ENCODE data around the gene NRBF2.

The NRBF2 gene

GRCh38 chr10:63197344-63198092 lies 64.4 kb downstream of the NRBF2 start:
- Histone ChIP-seq H3K79me2 (ENCODE audit: insufficient read depth, low read length) (no peaks in the 10 kb centered on the region), H3K4me2 (ENCODE audit: low read length) (no peak overlapping the region), H3K27me3 (ENCODE audit: insufficient read depth, low read length) (no peaks in the 10 kb centered on the region), H2AFZ (ENCODE audit: low read length) (no peak overlapping the region), H3K36me3 (ENCODE audit: insufficient read depth, low read length) (peaks cover 82% of the 10 kb centered on the region), H3K9ac (ENCODE audit: low read length) (no peak overlapping the region), H3K4me3 (ENCODE audit: low read depth, low read length, poor library complexity, severe bottlenecking) (no peak overlapping the region), H3K9me2 (ENCODE audit: low read depth, low read length) (no peaks in the 10 kb centered on the region), H3K4me1 (ENCODE audit: insufficient read depth, low read length, severe bottlenecking) (no peaks in the 10 kb centered on the region), H3F3A (ENCODE audit: insufficient read depth, low read length) (no peaks in the 10 kb centered on the region), H3K9me3 (ENCODE audit: low read length) (no peaks in the 10 kb centered on the region), H3K27ac (ENCODE audit: low read depth, low read length, poor library complexity, severe bottlenecking) (no peak overlapping the region), H4K20me1 (ENCODE audit: insufficient read depth, low read length) (no peaks in the 10 kb centered on the region)
- TF ChIP-seq CTCF (IDR thresholded peaks at IDR 0.05; ENCODE audit: low read length) (no peak), EZH2 (IDR thresholded peaks at IDR 0.05; ENCODE audit: borderline replicate concordance, low read length) (no peak)

GRCh38 chr10:63199716-63200115 lies 66.6 kb downstream of the NRBF2 start:
- Histone ChIP-seq H3K27ac (ENCODE audit: low read depth, low read length, poor library complexity, severe bottlenecking) (no peak overlapping the region), H3K79me2 (ENCODE audit: insufficient read depth, low read length) (no peaks in the 10 kb centered on the region), H3K4me3 (ENCODE audit: low read depth, low read length, poor library complexity, severe bottlenecking) (no peak overlapping the region), H3F3A (ENCODE audit: insufficient read depth, low read length) (no peaks in the 10 kb centered on the region), H3K9me2 (ENCODE audit: low read depth, low read length) (no peaks in the 10 kb centered on the region), H3K27me3 (ENCODE audit: insufficient read depth, low read length) (no peaks in the 10 kb centered on the region), H3K9me3 (ENCODE audit: low read length) (no peaks in the 10 kb centered on the region), H2AFZ (ENCODE audit: low read length) (no peak overlapping the region), H3K9ac (ENCODE audit: low read length) (no peak overlapping the region), H3K4me2 (ENCODE audit: low read length) (no peak overlapping the region), H3K4me1 (ENCODE audit: insufficient read depth, low read length, severe bottlenecking) (peaks cover 3% of the 10 kb centered on the region), H3K36me3 (ENCODE audit: insufficient read depth, low read length) (peaks cover 73% of the 10 kb centered on the region), H4K20me1 (ENCODE audit: insufficient read depth, low read length) (no peaks in the 10 kb centered on the region)
- no peak for TF ChIP-seq EZH2 (IDR thresholded peaks at IDR 0.05; ENCODE audit: borderline replicate concordance, low read length)
- TF ChIP-seq CTCF (IDR thresholded peaks at IDR 0.05; ENCODE audit: low read length) = no peak

- Histone ChIP-seq H3K9me3 (ENCODE audit: low read length) (no peaks in the 10 kb centered on the region), H3K4me1 (ENCODE audit: insufficient read depth, low read length, severe bottlenecking) (peaks cover 10% of the 10 kb centered on the region), H3K4me3 (ENCODE audit: low read depth, low read length, poor library complexity, severe bottlenecking) (no peak overlapping the region), H3K9ac (ENCODE audit: low read length) (no peak overlapping the region), H3F3A (ENCODE audit: insufficient read depth, low read length) (no peaks in the 10 kb centered on the region), H3K27ac (ENCODE audit: low read depth, low read length, poor library complexity, severe bottlenecking) (no peak overlapping the region), H3K79me2 (ENCODE audit: insufficient read depth, low read length) (no peaks in the 10 kb centered on the region), H3K36me3 (ENCODE audit: insufficient read depth, low read length) (peaks cover 76% of the 10 kb centered on the region), H3K4me2 (ENCODE audit: low read length) (no peak overlapping the region), H2AFZ (ENCODE audit: low read length) (no peak overlapping the region), H4K20me1 (ENCODE audit: insufficient read depth, low read length) (no peaks in the 10 kb centered on the region), H3K27me3 (ENCODE audit: insufficient read depth, low read length) (no peaks in the 10 kb centered on the region), H3K9me2 (ENCODE audit: low read depth, low read length) (no peaks in the 10 kb centered on the region)
- TF ChIP-seq CTCF (IDR thresholded peaks at IDR 0.05; ENCODE audit: low read length) = no peak
- no peak for TF ChIP-seq EZH2 (IDR thresholded peaks at IDR 0.05; ENCODE audit: borderline replicate concordance, low read length)
Measured at GRCh38 chr10:63200431-63200830, 67.3 kb downstream of the NRBF2 start.
